Gastrocnemius medialis (tissue), 4 donors: ENCODE measurements around the gene PGM2. TPM values are rescaled to one million over a fixed set of nuclear protein-coding genes. Genes with fewer than 3 reads are reported as not detected.

Experiments
- ATAC-seq, 2 donors: fragments of 150-250 bp; one replicate each; pipeline ENCODE4 v1.9.1; 2016
- DNase-seq, 2 donors: peaks; one replicate each; pipeline ENCODE4 v3.0.0-alpha.2; 2019
- H3K27ac ChIP-seq, 4 donors: fragments of 200-600 bp; sonication (generic); 1 replicate in 1 of 4; 2 replicates in 3 of 4; pipeline ENCODE4 v1.5.1; 2016 to 2018; ENCODE audit warnings: mild to moderate bottlenecking in 2 of 4, moderate library complexity in 1 of 4
- H3K27me3 ChIP-seq, 3 donors: fragments of 200-600 bp; sonication (generic) in 2 of 3; 1 replicate in 1 of 3; 2 replicates in 2 of 3; pipeline versions ENCODE4 v1.5.1 to v1.6.0; 2016 to 2019; ENCODE audit warnings: mild to moderate bottlenecking in 1 of 3, moderate library complexity in 1 of 3
- H3K36me3 ChIP-seq, 2 donors: fragments of 200-600 bp; sonication (generic) in 1 of 2; one replicate each; pipeline ENCODE4 v1.5.1; 2017 to 2018
- H3K4me1 ChIP-seq, 2 donors: fragments of 200-600 bp; sonication (generic) in 1 of 2; one replicate each; pipeline ENCODE4 v1.5.1; 2016 to 2017; ENCODE audit warnings: mild to moderate bottlenecking in 2 of 2
- H3K4me3 ChIP-seq, 4 donors: fragments of 200-600 bp; sonication (generic) in 3 of 4; 1 replicate in 1 of 4; 2 replicates in 3 of 4; pipeline ENCODE4 v1.5.1; 2016 to 2019; ENCODE audit warnings: mild to moderate bottlenecking in 2 of 4
- H3K9me3 ChIP-seq, 3 donors: fragments of 200-600 bp; sonication (generic) in 2 of 3; 1 replicate in 1 of 3; 2 replicates in 2 of 3; pipeline ENCODE4 v1.5.1; 2016 to 2019
- POLR2A ChIP-seq, 2 donors: fragments of 450-650 bp; IDR thresholded peaks; one replicate each; pipeline ENCODE4 v1.6.1; 2017; ENCODE audit warnings: antibody characterized with exemption in 2 of 2, mild to moderate bottlenecking in 2 of 2, moderate library complexity in 2 of 2
- in situ Hi-C, 4 donors: fragments of 200-750 bp; cut with MboI; loops; one replicate each; pipeline versions ENCODE4 v1.15.0 to v1.8.0; 2017; ENCODE audit warnings: low sequenced_read_pairs in 4 of 4
- intact Hi-C: fragments of 100-400 bp; cut with DNase I; formaldehyde crosslinking; loops from one replicate; pipeline ENCODE4 v1.15.1; 2023; ENCODE audit warnings: low total_unique reads
- total RNA-seq, 4 donors: library from RNA; depleted of rRNA; stranded (reverse); fragments of >200 nt; gene quantifications; one replicate each; pipeline versions ENCODE4 v1.1.0 to v1.2.3, GENCODE V29; 2016
- TF ChIP-seq, protein P1 (sequence below), 5 experiments: fragments of 450-650 bp in 3 of 5; fragments of 200-600 bp in 2 of 5; sonication (generic) in 2 of 5; IDR thresholded peaks in 4 of 5; conservative IDR thresholded peaks in 1 of 5; 1 replicate in 4 of 5; 2 replicates in 1 of 5; pipeline ENCODE4 v1.5.1; 2016 to 2019; ENCODE audit warnings: antibody characterized with exemption in 5 of 5, mild to moderate bottlenecking in 3 of 5, moderate library complexity in 3 of 5

Gene PGM2
- total RNA-seq, 4 donors from 2014 or later = 0.92 to 3.7 (median 2.1) TPM

GRCh38 chr4:37905533-37906169, 79.2 kb downstream of the PGM2 start:
- in situ Hi-C loops = no loop called here
- Histone ChIP-seq H3K4me3 (no peak overlapping the region), H3K36me3 (no peaks in the 10 kb centered on the region), H3K9me3 (no peaks in the 10 kb centered on the region), H3K4me1 (peaks cover 41 to 49% of the 10 kb centered on the region in 2 donors), H3K27me3 (no peaks in the 10 kb centered on the region), H3K27ac (no peak overlapping the region)
- DNase-seq (no peak), ATAC-seq (no peak)
- no peak for TF ChIP-seq POLR2A (IDR thresholded peaks at IDR 0.05)
- TF ChIP-seq, protein P1, sequence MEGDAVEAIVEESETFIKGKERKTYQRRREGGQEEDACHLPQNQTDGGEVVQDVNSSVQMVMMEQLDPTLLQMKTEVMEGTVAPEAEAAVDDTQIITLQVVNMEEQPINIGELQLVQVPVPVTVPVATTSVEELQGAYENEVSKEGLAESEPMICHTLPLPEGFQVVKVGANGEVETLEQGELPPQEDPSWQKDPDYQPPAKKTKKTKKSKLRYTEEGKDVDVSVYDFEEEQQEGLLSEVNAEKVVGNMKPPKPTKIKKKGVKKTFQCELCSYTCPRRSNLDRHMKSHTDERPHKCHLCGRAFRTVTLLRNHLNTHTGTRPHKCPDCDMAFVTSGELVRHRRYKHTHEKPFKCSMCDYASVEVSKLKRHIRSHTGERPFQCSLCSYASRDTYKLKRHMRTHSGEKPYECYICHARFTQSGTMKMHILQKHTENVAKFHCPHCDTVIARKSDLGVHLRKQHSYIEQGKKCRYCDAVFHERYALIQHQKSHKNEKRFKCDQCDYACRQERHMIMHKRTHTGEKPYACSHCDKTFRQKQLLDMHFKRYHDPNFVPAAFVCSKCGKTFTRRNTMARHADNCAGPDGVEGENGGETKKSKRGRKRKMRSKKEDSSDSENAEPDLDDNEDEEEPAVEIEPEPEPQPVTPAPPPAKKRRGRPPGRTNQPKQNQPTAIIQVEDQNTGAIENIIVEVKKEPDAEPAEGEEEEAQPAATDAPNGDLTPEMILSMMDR (IDR thresholded peaks at IDR 0.05 in 4 of 5, conservative IDR thresholded peaks at IDR 0.05 in 1 of 5) = no peak
- intact Hi-C loops = no loop called here

- Histone ChIP-seq H3K27me3 (no peaks in the 10 kb centered on the region), H3K4me3 (peak overlapping the region in 3 of 4 donors; percentile 6 to 29 (median 21)), H3K27ac (peak overlapping the region; percentile 55 to 69 (median 60)), H3K36me3 (no peaks in the 10 kb centered on the region), H3K4me1 (peaks cover 45 to 52% of the 10 kb centered on the region in 2 donors), H3K9me3 (no peaks in the 10 kb centered on the region)
- intact Hi-C loops (no loop called here), in situ Hi-C loops (no loop called here)
- no peak for TF ChIP-seq POLR2A (IDR thresholded peaks at IDR 0.05)
- TF ChIP-seq, protein P1 (IDR thresholded peaks at IDR 0.05 in 4 of 5, conservative IDR thresholded peaks at IDR 0.05 in 1 of 5) = no peak
- DNase-seq = no peak
- ATAC-seq = peak in 1 of 2 donors; percentile 44
Measured at GRCh38 chr4:37908488-37909331, 82.2 kb downstream of the PGM2 start.

DNA sequence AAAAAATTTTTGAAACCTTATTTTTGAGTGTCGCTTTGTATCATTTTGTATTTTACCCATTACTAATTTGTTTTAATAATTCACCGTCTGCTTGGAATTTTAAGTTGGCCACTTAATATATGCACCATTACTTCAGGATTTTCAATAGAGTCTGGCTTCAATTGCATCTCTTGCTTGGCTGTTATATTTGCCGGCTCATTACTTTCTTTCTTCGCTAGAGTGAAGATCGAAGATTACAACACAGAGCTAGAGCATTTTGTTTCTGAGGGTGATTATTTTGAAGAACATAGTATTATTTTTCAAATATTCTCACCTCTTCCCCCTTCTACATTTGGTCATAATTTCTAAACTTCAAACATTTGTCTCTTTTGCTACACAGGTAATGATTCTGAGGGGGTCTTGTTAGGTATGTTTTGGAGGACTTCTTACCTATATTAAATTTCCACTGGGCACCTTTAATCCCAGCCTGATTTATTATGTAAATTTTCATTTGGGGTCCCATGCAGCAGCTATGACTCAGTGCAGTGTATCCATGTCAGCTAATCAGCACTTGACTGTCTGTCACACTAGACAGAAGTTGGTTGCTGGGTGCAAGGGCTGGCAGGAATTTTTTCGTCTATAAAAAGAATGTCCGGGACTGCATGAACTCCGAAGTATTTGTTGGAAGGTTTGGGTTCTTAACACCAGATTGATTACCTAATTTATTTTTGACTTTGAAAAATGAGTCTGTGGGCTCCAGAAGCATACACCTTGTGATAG, 83.0 kb downstream of the PGM2 start:
- DNase-seq (peak in 1 of 2 donors; percentile 58), ATAC-seq (peak; percentile 92)
- no peaks in the 10 kb centered on the region for H3K36me3 ChIP-seq
- peaks cover 37 to 44% of the 10 kb centered on the region in 2 donors for H3K4me1 ChIP-seq
- in situ Hi-C loops = no loop called here
- peak overlapping the region in 1 of 4 donors; percentile 21 for H3K4me3 ChIP-seq
- no peaks in the 10 kb centered on the region for H3K27me3 ChIP-seq
- peak overlapping the region; percentile 55 to 69 (median 60) for H3K27ac ChIP-seq
- H3K9me3 ChIP-seq = no peaks in the 10 kb centered on the region
- TF ChIP-seq, protein P1 (IDR thresholded peaks at IDR 0.05 in 4 of 5, conservative IDR thresholded peaks at IDR 0.05 in 1 of 5) = no peak
- TF ChIP-seq POLR2A (IDR thresholded peaks at IDR 0.05) = no peak
- intact Hi-C loops = no loop called here

DNA sequence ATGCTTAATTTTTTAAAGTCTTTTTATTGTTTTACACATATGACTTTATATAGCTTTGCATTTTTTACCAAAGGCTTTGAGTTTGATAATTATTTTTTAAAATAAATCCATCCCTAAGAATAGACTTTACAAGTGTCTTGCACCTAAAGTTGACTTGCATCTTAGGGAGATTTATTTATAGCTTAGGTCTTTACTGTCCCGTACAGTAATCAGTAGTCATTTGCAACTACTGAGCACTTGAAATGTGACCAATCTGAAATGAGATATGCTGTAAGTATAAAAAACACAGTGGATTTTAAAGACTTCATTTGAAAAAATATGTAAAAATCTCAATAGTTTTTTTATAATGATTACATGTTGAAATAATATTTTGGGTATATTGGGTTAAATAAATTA, 83.6 kb downstream of the PGM2 start:
- intact Hi-C loops = no loop called here
- no peaks in the 10 kb centered on the region for H3K9me3 ChIP-seq
- H3K4me3 ChIP-seq = no peak overlapping the region
- H3K36me3 ChIP-seq = no peaks in the 10 kb centered on the region
- peaks cover 34 to 39% of the 10 kb centered on the region in 2 donors for H3K4me1 ChIP-seq
- TF ChIP-seq, protein P1 (IDR thresholded peaks at IDR 0.05 in 4 of 5, conservative IDR thresholded peaks at IDR 0.05 in 1 of 5) = no peak
- TF ChIP-seq POLR2A (IDR thresholded peaks at IDR 0.05) = no peak
- H3K27me3 ChIP-seq = no peaks in the 10 kb centered on the region
- in situ Hi-C loops = no loop called here
- peak; percentile 39 to 85 for ATAC-seq
- DNase-seq = no peak
- peak overlapping the region in 3 of 4 donors; percentile 55 to 69 (median 64) for H3K27ac ChIP-seq

Other genes starting within 250 kb of the PGM2 start
- 10 to 100 TPM; 13.7 to 36.3 (median 27.8) TPM for gene RELL1, start 140.3 kb upstream of the PGM2 start, total RNA-seq
- 100 to 1,000 TPM; 111 to 176 (median 142) TPM for gene TBC1D1, start 64.4 kb downstream of the PGM2 start, total RNA-seq
- gene PTTG2, start 133.7 kb downstream of the PGM2 start, total RNA-seq = 1 to 10 TPM in 1 of 4 donors, not detected in 3; 2.1 TPM